GM11168 (cell line): ENCODE measurements around the gene ATCAY.
"Not testable (repeated sequence)": the region's sequence is repeated elsewhere in the genome, so short reads cannot be mapped to it uniquely, and the experiment has no call there.

ENCODE experiments used
- in situ Hi-C: fragments of 300-500 bp; cut with MboI; formaldehyde crosslinking; loops from one replicate; pipeline ENCODE4 v1.12.0; 2022; ENCODE audit warnings: low sequenced_read_pairs; ENCODE audit not compliant: unreplicated experiment

The ATCAY gene

DNA sequence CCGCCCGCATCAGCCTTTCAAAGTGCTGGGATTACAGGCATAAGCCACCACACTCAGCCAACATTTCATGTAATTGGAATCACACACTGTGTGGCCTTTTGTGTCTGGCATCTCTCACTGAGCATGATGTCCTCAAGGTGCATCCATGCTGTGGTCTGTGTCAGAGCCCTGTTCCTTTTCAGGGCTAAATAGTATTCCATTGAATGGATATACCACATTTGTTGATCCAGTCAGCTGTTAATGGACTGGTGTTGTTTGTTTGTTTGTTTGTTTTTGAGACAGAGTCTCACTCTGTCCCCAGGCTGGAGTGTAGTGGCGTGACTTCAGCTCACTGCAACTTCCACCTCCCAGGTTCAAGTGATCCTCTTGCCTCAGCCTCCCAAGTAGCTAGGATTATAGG lies 17.9 kb downstream of the ATCAY start:
- in situ Hi-C loops, result no loop called here

DNA sequence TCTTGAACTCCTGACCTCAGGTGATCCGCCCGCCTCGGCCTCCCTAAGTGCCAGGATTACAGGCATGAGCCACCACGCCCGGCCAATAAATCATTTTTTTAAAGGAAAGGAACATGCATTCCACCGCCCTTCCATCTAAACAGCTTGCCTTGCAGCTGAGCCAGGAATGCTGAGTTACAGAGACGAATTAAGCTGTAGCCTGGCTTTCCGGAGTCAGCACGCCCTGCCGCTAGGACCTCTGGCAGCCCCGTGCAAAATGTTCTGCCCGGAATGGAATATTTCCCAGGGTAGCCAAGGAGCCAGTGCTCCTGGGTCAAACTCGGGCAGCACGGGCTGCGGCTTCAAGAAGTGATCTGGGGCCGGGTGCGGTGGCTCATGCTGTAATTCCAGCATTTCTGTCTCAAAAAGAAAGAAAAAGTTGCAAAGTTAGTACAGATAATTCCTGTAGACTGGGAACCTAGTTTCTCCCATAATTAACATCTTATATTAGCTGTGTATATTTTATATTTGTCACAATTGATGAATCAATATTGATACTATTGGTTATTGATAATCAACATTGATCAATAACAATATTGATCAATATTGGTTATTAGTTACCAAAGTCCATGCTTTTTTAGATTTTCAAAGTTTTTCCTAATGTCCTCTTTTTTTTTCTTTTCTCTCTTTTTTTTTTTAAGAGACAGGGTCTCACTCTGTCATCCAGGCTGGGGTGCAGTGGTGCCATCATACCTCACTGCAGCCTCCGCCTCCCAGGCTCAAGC lies 19.2 kb downstream of the ATCAY start:
- in situ Hi-C loops, result no loop called here

DNA sequence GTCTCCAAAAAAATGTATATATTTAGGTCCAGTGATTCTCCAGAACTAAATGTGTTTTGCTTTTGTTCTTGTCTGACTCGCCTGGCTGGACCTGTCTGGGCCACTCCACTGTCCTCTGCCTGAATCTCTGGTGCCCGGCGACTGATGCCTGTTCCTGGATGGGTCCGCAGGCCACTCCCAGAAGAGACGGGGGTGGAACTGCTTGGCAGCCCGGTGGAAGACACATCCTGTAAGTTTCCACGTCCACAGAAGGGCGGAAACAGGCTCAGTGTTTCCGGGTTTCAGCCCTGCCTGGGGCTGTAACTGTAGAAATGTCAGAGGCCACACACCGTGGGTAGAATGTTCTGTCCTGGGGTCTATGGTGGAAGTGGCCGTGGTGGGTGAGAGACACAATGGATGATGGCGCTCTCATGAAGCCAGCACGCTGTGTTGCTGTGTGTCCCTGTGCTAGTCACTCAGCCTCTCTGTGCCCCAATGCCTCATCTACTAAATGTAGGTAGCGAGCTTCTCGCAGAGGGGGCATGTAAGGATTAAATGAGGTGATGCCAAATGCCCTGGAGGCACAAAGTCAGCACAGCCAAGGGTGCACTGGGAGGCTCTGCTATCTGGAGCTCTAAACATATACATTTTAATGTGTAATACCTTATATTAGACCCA lies 22.0 kb downstream of the ATCAY start:
- in situ Hi-C loops, result no loop called here

DNA sequence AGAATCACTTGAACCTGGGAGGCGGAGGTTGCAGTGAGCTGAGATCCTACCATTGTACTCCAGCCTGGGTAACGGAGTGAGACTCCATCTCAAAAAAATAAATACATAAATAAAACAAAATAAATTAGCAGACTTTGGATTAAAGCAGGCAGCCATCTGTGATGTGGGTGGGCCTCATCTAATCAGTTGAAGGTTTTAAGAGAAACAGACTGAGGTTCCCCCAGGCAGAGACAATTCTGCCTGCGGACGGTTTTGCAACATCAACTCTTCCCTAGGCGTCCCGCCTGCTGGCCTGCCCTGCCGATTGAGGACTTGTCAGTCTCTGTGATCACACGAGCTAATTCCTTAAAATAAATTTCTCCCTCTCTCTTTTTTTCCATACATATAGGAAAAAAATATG lies 23.7 kb downstream of the ATCAY start:
- in situ Hi-C loops, result no loop called here

DNA sequence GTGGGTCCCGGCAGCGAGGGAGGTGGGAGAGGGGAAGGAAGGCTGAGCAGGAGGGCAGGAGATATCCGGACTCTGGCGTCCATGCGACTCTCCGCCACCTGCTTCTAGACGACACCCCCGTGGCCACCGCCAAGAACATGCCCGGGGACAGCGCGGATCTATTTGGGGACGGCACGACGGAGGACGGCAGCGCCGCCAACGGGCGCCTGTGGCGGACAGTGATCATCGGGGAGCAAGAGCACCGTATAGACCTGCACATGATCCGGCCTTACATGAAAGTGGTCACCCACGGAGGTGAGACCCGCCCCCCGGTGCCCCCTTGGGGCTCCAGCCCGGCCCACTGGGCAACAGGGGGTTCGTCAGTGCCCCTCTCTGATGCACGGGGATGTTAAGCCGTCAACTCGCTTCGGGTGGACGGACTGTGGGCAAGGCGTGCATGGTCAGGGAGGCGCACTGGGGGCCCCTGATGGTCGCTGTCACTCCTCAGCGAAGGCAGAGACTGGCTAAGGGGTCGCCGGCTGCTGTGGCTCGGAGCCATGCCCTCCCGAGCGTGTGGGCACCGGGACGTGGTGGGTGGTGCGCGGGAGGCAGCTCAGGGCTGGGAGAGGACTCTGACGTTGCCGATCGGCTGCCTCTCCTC lies 27.3 kb downstream of the ATCAY start:
- in situ Hi-C loops, result no loop called here

DNA sequence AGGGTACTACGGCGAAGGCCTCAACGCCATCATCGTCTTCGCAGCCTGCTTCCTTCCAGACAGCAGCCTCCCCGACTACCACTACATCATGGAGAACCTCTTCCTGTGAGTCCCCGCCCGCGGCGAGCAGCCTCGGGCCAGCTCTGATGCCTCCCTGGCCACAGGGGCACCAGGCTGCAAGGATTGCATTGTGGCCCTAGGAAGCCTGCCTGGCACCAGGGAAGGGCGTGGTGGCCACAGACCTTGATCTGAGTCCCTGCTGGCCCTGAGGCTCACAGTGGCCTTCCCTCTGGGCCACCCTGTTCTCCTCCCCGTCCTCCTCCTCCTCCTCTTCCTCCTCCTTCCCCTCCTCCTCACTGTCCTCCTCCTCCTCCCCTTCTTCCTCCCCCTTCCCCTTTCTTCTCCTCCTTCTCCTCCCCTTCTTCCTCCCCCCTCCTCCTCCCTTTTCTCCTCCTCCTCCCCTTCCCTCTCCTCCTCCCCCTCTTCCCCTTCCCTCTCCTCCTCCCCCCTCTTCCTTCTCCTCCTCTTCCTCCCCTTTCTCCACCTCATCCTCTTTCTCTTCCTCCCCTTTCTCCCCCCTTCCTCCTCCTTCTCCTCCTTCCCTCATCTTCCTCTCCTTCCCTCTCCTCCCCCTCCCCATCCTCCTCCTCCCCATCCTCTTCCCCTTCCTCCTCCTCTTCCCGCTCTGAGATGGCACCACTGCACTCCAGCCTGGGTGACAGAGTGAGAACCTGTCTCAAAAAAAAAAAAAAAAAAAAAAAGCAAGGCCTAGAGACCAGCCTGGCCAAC lies 28.0 kb downstream of the ATCAY start:
- in situ Hi-C loops, result no loop called here

DNA sequence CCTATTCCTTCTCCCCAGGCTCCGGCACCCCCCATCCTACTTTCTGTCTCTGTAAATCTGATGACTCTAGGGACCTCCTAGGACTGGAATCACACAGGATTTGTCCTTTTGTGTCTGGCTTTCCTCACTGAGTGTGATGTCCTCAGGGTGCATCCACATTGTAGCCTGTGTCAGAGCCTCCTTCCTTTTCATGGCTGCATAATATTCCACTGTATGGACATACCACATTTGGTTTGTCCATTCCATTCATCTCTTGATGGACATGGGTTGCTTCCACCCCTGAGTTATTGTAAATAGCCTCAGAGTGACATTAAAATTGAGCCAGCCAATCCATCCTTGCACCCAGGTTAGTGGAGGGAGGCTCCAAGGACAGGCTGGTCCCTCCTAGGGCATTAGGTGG lies 29.6 kb downstream of the ATCAY start:
- in situ Hi-C loops, result no loop called here

DNA sequence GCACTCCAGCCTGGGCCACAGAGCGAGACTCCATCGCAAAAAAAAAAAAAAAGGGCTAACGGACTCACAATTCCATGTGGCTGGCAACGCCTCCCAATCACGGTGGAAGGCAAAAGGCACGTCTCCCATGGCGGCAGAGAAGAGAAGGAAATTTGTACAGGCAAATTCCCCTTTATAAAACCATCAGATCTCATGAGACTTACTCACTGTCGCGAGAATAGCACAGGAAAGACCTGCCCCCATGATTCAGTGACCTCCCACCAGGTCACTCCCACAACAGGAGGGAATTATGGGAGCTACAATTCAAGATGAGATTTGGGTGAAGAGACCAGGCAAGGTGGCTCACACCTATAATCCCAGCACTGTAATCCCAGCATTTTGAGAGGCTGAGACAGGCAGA lies 33.7 kb downstream of the ATCAY start:
- in situ Hi-C loops, result no loop called here

DNA sequence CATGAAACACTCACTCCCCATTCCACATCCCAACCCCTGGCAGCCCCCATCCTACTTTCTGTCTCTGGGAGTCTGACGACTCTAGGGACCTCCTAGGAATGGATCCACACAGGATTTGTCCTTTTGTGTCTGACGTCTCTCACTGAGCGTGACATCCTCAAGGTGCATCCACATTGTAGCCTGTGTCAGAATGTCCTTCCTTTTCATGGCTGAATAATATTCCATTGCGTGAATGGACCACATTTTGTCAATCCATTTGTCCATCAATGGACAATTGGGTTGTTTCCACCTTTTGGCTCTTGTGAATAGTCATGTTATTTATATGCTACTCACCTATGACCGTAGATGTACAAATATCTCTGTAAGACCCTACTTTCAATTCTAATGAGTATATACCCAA lies 35.5 kb downstream of the ATCAY start:
- in situ Hi-C loops, result no loop called here

DNA sequence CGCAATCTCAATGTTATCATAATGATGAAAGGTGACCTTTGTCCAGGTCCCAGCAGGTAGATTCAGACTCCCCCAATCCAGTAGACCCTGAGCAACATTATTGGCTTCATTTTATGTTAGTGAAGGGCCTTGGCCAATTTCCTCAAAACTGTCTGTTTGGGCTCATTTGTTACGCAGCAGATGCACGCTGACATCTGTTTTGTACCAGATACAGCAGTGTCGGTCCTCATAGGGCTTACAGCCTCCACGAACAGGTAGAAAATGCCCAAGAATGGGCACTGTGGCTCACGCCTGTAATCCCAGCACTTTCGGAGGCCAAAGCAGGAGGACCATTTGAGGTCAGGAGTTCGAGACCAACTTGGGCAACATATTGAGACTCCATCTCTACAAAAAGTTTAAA lies 39.3 kb downstream of the ATCAY start:
- in situ Hi-C loops, result no loop called here

DNA sequence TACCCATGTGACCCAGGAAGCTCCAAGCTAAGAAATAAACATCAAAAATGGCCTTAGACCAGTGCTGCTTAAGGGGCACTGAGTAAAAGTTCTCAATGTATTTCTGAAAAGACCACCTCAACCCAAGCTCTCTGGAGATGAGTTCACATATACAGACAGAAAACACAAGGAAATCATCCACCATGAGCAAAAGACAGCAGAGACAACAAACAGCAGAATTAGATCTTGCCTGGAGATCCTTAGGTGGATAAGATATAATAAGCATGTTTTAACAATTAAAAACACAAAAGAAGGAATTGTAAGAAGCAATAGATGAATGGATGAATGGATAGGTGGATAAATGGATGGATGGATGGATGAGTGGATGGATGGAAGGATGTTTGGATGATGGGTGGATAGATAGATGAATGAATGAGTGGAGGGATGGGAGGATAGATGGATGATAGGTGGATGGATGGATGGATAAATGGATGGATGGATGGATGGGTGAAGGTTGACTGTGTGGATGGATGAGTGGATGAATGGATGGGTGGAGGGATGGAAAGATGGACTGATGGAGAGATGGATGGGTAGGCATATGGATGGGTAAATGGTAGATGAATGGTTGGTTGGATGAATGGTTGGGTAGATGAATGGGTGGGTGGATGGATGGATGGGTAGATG lies 42.7 kb downstream of the ATCAY start:
- in situ Hi-C loops, result no loop called here

DNA sequence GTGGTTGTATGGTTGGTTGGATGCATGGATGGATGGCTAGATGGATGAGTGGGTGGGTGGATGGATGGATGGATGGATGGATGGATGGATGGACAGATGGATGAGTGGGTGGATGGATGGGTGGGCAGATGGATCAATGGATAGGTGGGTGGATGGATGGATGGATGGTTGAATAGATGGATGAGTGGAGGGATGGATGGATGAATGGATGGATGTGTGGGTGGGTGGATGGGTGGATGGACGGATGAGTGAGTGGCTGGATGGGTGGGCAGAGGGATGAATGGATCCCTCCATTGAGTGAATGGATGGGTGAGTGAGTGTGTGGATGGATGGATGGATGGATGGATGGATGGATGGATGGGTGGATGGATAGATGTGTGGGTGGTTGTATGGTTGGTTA lies 43.4 kb downstream of the ATCAY start:
- in situ Hi-C loops, result no loop called here

DNA sequence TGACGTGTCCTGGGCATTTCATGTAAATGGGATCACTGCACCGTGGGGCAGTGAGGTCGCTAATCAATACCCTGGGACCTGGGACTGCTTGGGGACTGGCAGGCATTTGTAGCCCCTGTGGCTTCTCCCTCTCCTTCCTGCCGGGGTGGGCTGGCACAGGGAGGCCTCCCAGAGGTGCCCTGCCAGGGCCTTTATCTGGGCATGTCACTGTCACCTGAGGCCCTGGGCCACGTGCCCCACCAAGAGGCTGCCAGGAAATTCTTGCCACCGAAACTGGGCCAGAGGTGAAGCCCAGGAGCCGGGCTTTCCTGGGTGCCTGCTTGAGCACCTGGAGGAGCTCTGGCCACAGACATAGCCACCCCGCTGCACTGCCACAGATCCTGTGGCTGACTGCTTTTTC lies 50.6 kb downstream of the ATCAY start:
- in situ Hi-C loops, result no loop called here

DNA sequence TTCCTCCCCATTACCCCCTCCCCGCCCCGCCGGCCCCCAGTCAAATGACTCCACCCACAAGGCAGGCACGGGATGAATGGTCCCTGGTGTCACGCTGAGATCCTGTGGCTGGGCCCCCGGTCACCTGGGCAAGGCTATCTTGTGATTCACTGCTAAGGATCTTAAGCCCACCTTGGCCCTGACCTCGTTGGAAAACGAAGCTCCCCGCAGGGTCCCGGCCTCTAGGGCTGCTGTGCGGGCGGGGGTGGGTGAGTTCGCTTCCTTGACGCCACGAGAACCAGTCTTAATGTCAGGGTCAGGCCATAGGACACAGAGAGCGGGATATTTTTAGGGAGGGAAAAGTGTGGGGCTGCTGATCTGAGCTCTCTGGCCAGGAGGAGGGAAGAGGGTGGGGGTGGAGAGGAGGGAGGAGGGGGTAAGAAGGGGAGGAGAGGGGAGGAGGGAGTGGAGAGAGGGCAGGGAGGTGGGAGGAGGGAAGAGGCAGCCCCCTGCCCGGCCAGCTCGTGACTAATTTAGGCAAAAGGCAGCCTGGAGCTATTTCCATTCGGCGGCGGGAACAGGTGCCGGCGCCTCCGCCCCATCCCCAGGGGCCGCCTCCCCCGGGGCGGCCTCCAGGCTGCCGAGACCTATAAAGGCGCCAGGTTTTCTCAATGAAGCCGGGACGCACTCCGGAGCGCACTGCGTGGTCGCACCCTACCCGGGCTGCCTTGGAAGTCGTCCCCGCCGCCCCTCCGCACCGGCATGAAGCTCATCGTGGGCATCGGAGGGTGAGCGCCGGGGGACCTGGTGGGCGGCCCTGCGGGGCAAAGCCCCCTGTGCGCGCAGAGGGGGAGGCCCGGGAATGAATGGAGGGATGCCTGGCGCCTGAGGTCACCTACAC lies 52.7 kb downstream of the ATCAY start, which contains the start of gene NMRK2:
Gene NMRK2 (plus strand): TSS at position 139 of the 880 bp plus-strand sequence. CDS start 603 bp downstream, at position 742.
- in situ Hi-C loops, result no loop called here

DNA sequence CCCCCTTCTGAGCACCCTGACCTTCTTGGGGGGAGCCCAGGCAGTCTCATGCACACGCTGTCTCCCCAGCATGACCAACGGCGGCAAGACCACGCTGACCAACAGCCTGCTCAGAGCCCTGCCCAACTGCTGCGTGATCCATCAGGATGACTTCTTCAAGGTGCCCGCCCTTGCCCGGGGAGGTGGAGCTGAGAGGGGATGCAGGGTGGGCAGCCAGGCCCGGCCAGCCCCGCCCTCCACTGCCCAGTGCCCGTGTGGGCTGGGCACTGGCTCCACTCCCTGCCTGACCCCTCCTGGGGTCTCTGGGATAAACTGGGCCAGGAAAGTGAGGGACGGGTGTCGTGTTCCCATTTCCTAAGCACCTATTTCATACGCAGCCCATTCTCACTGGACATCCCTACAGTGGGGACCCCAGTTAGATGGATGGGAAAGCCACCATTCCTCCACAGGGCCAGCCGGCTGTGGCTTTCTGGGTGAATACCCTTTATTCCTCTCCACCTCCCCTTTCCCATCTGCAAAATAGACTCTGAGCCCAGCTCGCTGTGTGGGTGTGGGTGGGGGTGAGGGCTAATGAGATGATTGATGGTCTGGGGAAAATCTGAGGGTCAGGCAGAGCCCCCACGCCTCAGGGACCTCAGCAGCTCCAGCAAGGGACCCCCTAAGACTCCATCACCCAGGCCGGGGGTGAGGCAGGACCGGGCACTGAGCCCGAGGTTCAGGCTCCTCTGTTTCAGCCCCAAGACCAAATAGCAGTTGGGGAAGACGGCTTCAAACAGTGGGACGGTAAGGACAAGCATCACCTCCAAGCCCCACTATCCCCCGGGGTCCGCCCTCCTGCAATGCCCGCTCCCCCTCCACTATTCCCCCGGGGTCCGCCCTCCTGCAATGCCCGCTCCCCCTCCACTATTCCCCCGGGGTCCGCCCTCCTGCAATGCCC lies 56.3 kb downstream of the ATCAY start:
- in situ Hi-C loops, result no loop called here

DNA sequence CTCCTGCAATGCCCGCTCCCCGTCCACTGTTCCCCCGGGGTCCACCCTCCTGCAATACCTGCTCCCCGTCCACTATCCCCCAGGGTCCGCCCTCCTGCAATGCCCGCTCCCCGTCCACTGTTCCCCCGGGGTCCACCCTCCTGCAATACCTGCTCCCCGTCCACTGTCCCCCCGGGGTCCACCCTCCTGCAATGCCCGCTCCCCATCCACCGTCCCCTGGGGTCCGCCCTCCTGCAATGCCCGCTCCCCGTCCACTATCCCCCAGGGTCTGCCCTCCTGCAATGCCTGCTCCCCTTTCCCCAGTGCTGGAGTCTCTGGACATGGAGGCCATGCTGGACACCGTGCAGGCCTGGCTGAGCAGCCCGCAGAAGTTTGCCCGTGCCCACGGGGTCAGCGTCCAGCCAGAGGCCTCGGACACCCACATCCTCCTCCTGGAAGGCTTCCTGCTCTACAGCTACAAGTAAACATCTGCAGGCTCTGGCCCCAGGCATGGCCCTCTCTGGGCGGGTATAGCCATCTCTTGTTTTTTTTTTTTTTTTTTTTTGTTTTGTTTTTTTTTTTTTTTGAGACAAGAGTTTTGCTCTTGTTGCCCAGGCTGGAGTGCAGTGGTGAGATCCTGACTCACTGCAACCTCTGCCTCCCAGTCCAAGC lies 57.9 kb downstream of the ATCAY start:
- in situ Hi-C loops, result not testable (repeated sequence)

DNA sequence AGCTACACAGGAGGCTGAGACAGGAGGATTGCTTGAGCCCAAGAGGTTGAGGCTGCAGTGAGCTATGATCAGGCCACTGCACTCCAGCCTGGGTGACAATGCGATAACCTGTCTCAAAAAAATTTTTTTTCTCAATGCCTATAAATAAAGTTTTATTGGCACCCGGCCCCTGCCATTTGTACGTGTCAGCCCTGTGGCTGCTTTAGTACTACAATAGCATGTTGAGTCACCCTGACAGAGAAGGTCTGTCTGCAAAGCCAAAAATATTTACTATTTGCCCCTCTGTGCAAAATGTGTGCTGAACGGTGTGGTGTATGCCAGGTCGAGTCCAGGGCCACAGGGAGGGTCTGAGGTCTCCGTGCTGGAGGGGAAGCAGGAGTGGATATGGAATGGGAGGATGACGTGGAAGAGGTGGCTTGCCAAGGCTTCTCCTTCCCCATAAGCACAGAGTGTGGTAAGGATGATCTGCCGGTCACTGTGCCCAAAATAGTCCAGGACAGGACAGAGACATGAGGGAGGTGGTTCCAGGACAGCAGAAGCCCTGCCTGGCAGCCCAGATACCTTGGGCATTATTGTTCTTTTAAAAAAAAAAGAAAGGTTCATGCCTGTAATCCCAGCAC lies 62.4 kb downstream of the ATCAY start:
- in situ Hi-C loops, result no loop called here
